ENCODE data around the gene F10.

GRCh38 chr13:113084943-113085540 is 37.6 kb upstream of the F10 start:
- TF ChIP-seq POLR2A (IDR thresholded peaks at IDR 0.05) = no peak
- no peak for TF ChIP-seq CTCF (IDR thresholded peaks at IDR 0.05)
